SK-N-SH treated with all-trans-retinoic acid at 6 μM for 48 hours (cell line): ENCODE results near the gene R3HDM2.

ENCODE experiments used
- ATAC-seq: fragments of 200-7000 bp; cut with Tn5 transposase; 3 replicates; pipeline ENCODE4 v1.9.1; 2020; ENCODE audit warnings: mild to moderate bottlenecking, moderate library complexity
- ARNTL ChIP-seq: fragments of 450-650 bp; formaldehyde crosslinking; IDR thresholded peaks from 2 replicates; pipeline ENCODE4 v1.5.0; 2020; ENCODE audit warnings: low read depth, mild to moderate bottlenecking, moderate library complexity, borderline replicate concordance
- BACH2 ChIP-seq: fragments of 250-450 bp; sonication (Bioruptor Pico); IDR thresholded peaks from 2 replicates; pipeline ENCODE4 v1.9.0; 2021; ENCODE audit warnings: mild to moderate bottlenecking, borderline replicate concordance
- CSDC2 ChIP-seq: fragments of 250-450 bp; sonication (Bioruptor Pico); IDR thresholded peaks from 2 replicates; pipeline ENCODE4 v1.5.0; 2020; ENCODE audit warnings: mild to moderate bottlenecking, moderate library complexity
- ESRRG ChIP-seq: fragments of 250-450 bp; sonication (Bioruptor Pico); IDR thresholded peaks from 2 replicates; pipeline ENCODE4 v1.6.1; 2021; ENCODE audit warnings: mild to moderate bottlenecking
- GLIS3 ChIP-seq: fragments of 250-450 bp; sonication (Bioruptor Pico); IDR thresholded peaks from 2 replicates; pipeline ENCODE4 v1.5.0; 2020; ENCODE audit warnings: mild to moderate bottlenecking, moderate library complexity
- ISL1 ChIP-seq: fragments of 250-450 bp; sonication (Bioruptor Pico); IDR thresholded peaks from 2 replicates; pipeline ENCODE4 v2.1.2; 2022; ENCODE audit warnings: mild to moderate bottlenecking, moderate library complexity
- OSR1 ChIP-seq: fragments of 250-450 bp; sonication (Bioruptor Pico); IDR thresholded peaks from 2 replicates; pipeline ENCODE4 v1.8.0; 2022; ENCODE audit warnings: moderate library complexity, mild to moderate bottlenecking, inconsistent platforms
- PPARA ChIP-seq: fragments of 250-450 bp; sonication (Bioruptor Pico); IDR thresholded peaks from 2 replicates; pipeline ENCODE4 v1.5.0; 2020; ENCODE audit warnings: mild to moderate bottlenecking, borderline replicate concordance
- RARB ChIP-seq: fragments of 250-450 bp; sonication (Bioruptor Pico); IDR thresholded peaks from 2 replicates; pipeline ENCODE4 v1.8.0; 2021; ENCODE audit warnings: mild to moderate bottlenecking, moderate library complexity
- SNAI2 ChIP-seq: fragments of 250-450 bp; sonication (Bioruptor Pico); IDR thresholded peaks from 2 replicates; pipeline ENCODE4 v1.5.0; 2020; ENCODE audit warnings: mild to moderate bottlenecking, moderate library complexity
- TOX ChIP-seq: fragments of 250-450 bp; sonication (Bioruptor Pico); IDR thresholded peaks from 2 replicates; pipeline ENCODE4 v1.8.0; 2021; ENCODE audit warnings: mild to moderate bottlenecking, moderate library complexity, borderline replicate concordance
- ZC3H10 ChIP-seq: fragments of 250-450 bp; sonication (Bioruptor Pico); IDR thresholded peaks from 2 replicates; pipeline ENCODE4 v1.5.1; 2021; ENCODE audit warnings: mild to moderate bottlenecking, moderate library complexity
- ZFP3 ChIP-seq: fragments of 250-450 bp; sonication (Bioruptor Pico); IDR thresholded peaks from 2 replicates; pipeline ENCODE4 v1.5.0; 2020; ENCODE audit warnings: mild to moderate bottlenecking, moderate library complexity
- ZFP30 ChIP-seq: fragments of 450-650 bp; formaldehyde crosslinking; IDR thresholded peaks from 2 replicates; pipeline ENCODE4 v1.5.0; 2022; ENCODE audit warnings: mild to moderate bottlenecking, moderate library complexity
- ZNF565 ChIP-seq: fragments of 450-650 bp; formaldehyde crosslinking; conservative IDR thresholded peaks from 2 replicates; pipeline ENCODE4 v1.5.0; 2020; ENCODE audit warnings: low read depth, mild to moderate bottlenecking, moderate library complexity
- ZNF70 ChIP-seq: fragments of 450-650 bp; formaldehyde crosslinking; IDR thresholded peaks from 2 replicates; pipeline ENCODE4 v1.5.0; 2020; ENCODE audit warnings: mild to moderate bottlenecking, moderate library complexity
- ZNF8 ChIP-seq: fragments of 450-650 bp; formaldehyde crosslinking; IDR thresholded peaks from 2 replicates; pipeline ENCODE4 v1.5.0; 2020; ENCODE audit warnings: mild to moderate bottlenecking, moderate library complexity
- TF ChIP-seq, protein P1 (sequence below): fragments of 250-450 bp; sonication (Bioruptor Pico); IDR thresholded peaks from 2 replicates; pipeline ENCODE4 v1.8.0; 2021; ENCODE audit warnings: low read depth, mild to moderate bottlenecking, moderate library complexity, borderline replicate concordance
- TF ChIP-seq, protein P2 (sequence below): fragments of 250-450 bp; sonication (Bioruptor Pico); IDR thresholded peaks from 2 replicates; pipeline ENCODE4 v1.5.0; 2020; ENCODE audit warnings: mild to moderate bottlenecking, moderate library complexity
- TF ChIP-seq, protein P3 (sequence below): fragments of 250-450 bp; sonication (Bioruptor Pico); IDR thresholded peaks from 2 replicates; pipeline ENCODE4 v1.5.1; 2021; ENCODE audit warnings: mild to moderate bottlenecking, moderate library complexity
- TF ChIP-seq, protein P4 (sequence below): fragments of 250-450 bp; sonication (Bioruptor Pico); IDR thresholded peaks from 2 replicates; pipeline ENCODE4 v1.5.1; 2020; ENCODE audit warnings: low read depth, mild to moderate bottlenecking, moderate library complexity

The R3HDM2 gene

GRCh38 chr12:57237596-57237931 is 193.3 kb downstream of the R3HDM2 start:
- no peak for ATAC-seq
- TF ChIP-seq ESRRG (CRISPR knock-in tag) (no peak), ZNF8 (no peak), ZC3H10 (CRISPR knock-in tag) (no peak), ARNTL (CRISPR knock-in tag) (no peak), TOX (no peak), BACH2 (CRISPR knock-in tag) (no peak), ISL1 (no peak), ZFP30 (CRISPR knock-in tag) (no peak)
- TF ChIP-seq, protein P1, sequence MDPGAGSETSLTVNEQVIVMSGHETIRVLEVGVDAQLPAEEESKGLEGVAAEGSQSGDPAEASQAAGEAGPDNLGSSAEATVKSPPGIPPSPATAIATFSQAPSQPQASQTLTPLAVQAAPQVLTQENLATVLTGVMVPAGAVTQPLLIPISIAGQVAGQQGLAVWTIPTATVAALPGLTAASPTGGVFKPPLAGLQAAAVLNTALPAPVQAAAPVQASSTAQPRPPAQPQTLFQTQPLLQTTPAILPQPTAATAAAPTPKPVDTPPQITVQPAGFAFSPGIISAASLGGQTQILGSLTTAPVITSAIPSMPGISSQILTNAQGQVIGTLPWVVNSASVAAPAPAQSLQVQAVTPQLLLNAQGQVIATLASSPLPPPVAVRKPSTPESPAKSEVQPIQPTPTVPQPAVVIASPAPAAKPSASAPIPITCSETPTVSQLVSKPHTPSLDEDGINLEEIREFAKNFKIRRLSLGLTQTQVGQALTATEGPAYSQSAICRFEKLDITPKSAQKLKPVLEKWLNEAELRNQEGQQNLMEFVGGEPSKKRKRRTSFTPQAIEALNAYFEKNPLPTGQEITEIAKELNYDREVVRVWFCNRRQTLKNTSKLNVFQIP (CRISPR knock-in tag), result no peak

- ATAC-seq, result no peak
- TF ChIP-seq ZC3H10 (CRISPR knock-in tag) (no peak), ZNF70 (CRISPR knock-in tag) (no peak), ZNF565 (CRISPR knock-in tag) (no peak), CSDC2 (CRISPR knock-in tag) (no peak), GLIS3 (CRISPR knock-in tag) (no peak), ISL1 (no peak), ESRRG (CRISPR knock-in tag) (no peak), ZFP30 (CRISPR knock-in tag) (no peak), BACH2 (CRISPR knock-in tag) (no peak), RARB (CRISPR knock-in tag) (no peak), ZFP3 (CRISPR knock-in tag) (no peak), ZNF8 (no peak), OSR1 (CRISPR knock-in tag) (no peak)
- TF ChIP-seq, protein P2, sequence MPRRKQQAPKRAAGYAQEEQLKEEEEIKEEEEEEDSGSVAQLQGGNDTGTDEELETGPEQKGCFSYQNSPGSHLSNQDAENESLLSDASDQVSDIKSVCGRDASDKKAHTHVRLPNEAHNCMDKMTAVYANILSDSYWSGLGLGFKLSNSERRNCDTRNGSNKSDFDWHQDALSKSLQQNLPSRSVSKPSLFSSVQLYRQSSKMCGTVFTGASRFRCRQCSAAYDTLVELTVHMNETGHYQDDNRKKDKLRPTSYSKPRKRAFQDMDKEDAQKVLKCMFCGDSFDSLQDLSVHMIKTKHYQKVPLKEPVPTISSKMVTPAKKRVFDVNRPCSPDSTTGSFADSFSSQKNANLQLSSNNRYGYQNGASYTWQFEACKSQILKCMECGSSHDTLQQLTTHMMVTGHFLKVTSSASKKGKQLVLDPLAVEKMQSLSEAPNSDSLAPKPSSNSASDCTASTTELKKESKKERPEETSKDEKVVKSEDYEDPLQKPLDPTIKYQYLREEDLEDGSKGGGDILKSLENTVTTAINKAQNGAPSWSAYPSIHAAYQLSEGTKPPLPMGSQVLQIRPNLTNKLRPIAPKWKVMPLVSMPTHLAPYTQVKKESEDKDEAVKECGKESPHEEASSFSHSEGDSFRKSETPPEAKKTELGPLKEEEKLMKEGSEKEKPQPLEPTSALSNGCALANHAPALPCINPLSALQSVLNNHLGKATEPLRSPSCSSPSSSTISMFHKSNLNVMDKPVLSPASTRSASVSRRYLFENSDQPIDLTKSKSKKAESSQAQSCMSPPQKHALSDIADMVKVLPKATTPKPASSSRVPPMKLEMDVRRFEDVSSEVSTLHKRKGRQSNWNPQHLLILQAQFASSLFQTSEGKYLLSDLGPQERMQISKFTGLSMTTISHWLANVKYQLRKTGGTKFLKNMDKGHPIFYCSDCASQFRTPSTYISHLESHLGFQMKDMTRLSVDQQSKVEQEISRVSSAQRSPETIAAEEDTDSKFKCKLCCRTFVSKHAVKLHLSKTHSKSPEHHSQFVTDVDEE (CRISPR knock-in tag), result no peak
These were observed 193.8 kb downstream of the R3HDM2 start for GRCh38 chr12:57236925-57237595.

DNA sequence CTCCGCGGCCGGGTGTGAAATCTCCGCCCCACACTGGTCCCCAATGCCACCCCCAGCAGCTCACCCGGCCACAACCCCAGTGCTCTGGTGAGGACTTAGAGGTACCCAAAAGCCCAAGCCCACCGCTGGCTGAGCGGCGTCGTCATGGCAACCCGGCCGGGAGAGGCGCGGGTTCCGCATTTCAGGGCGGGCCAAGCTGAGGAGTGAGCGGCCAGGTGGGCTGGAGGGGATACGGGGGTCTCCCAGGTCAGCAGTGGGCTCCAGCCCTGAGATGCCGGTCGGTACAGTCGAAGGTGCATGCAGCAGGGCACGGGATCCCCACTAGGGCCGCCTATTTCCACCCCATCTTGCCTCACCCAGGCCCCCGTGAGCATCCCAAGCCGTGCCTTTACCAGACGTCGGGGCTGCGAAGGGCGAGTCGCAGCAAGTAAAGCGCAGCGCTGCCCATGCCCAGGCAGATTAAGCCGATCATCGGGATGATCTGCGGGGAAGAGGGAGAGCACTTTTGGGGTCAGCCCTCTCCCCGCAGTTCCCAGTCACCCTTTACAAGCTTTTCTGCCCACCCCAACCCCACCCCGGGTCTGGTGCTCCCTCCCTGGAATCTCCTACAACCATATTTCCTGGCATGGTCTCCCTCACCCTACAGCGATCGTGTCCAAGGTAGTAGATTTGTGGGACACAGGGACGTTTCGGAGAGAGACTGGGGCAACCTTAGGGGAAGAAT is 194.5 kb downstream of the R3HDM2 start:
- TF ChIP-seq ARNTL (CRISPR knock-in tag), result no peak
- no peak for TF ChIP-seq ZNF565 (CRISPR knock-in tag)
- TF ChIP-seq ZFP3 (CRISPR knock-in tag), result no peak
- TF ChIP-seq, protein P1 (CRISPR knock-in tag), result no peak
- no peak for TF ChIP-seq ZNF70 (CRISPR knock-in tag)
- no peak for TF ChIP-seq BACH2 (CRISPR knock-in tag)
- TF ChIP-seq RARB (CRISPR knock-in tag), result no peak
- no peak for TF ChIP-seq CSDC2 (CRISPR knock-in tag)
- TF ChIP-seq TOX, result no peak
- TF ChIP-seq PPARA (CRISPR knock-in tag), result no peak
- TF ChIP-seq ZC3H10 (CRISPR knock-in tag), result no peak
- TF ChIP-seq, protein P2 (CRISPR knock-in tag), result no peak
- no peak for TF ChIP-seq ZNF8
- TF ChIP-seq ISL1, result no peak
- TF ChIP-seq ZFP30 (CRISPR knock-in tag), result no peak
- no peak for TF ChIP-seq SNAI2
- TF ChIP-seq, protein P3, sequence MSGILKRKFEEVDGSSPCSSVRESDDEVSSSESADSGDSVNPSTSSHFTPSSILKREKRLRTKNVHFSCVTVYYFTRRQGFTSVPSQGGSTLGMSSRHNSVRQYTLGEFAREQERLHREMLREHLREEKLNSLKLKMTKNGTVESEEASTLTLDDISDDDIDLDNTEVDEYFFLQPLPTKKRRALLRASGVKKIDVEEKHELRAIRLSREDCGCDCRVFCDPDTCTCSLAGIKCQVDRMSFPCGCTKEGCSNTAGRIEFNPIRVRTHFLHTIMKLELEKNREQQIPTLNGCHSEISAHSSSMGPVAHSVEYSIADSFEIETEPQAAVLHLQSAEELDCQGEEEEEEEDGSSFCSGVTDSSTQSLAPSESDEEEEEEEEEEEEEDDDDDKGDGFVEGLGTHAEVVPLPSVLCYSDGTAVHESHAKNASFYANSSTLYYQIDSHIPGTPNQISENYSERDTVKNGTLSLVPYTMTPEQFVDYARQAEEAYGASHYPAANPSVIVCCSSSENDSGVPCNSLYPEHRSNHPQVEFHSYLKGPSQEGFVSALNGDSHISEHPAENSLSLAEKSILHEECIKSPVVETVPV (CRISPR knock-in tag), result no peak
- TF ChIP-seq, protein P4, sequence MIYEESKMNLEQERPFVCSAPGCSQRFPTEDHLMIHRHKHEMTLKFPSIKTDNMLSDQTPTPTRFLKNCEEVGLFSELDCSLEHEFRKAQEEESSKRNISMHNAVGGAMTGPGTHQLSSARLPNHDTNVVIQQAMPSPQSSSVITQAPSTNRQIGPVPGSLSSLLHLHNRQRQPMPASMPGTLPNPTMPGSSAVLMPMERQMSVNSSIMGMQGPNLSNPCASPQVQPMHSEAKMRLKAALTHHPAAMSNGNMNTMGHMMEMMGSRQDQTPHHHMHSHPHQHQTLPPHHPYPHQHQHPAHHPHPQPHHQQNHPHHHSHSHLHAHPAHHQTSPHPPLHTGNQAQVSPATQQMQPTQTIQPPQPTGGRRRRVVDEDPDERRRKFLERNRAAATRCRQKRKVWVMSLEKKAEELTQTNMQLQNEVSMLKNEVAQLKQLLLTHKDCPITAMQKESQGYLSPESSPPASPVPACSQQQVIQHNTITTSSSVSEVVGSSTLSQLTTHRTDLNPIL (CRISPR knock-in tag), result no peak
- no peak for TF ChIP-seq OSR1 (CRISPR knock-in tag)
- TF ChIP-seq GLIS3 (CRISPR knock-in tag), result no peak
- TF ChIP-seq, all 23 proteins: peak for 0
- ATAC-seq, result no peak
